ENCODE data around the gene AUNIP. TPM values are rescaled to one million over a fixed set of nuclear protein-coding genes. Genes with fewer than 3 reads are reported as not detected.

The AUNIP gene
- total RNA-seq, 1 donor from 2014 or later = 1.9 TPM

GRCh38 chr1:25906644-25907300, 47.5 kb upstream of the AUNIP start:
- no peak for DNase-seq (ENCODE audit: extremely low spot score, unreplicated experiment)
- no peaks in the 10 kb centered on the region for H3K36me3 Mint-ChIP-seq (ENCODE audit: unreplicated experiment)
- no peak overlapping the region for H3K27ac Mint-ChIP-seq (ENCODE audit: unreplicated experiment)
- no peaks in the 10 kb centered on the region for H3K9me3 Mint-ChIP-seq (ENCODE audit: unreplicated experiment)
- peak overlapping the region; percentile 85 for H3K4me3 Mint-ChIP-seq (ENCODE audit: unreplicated experiment)
- H3K4me1 Mint-ChIP-seq (ENCODE audit: unreplicated experiment) = peaks cover 23% of the 10 kb centered on the region
- TF ChIP-seq CTCF (IDR thresholded peaks at IDR 0.05) = no peak
- no peaks in the 10 kb centered on the region for H3K27me3 Mint-ChIP-seq (ENCODE audit: unreplicated experiment)

DNA sequence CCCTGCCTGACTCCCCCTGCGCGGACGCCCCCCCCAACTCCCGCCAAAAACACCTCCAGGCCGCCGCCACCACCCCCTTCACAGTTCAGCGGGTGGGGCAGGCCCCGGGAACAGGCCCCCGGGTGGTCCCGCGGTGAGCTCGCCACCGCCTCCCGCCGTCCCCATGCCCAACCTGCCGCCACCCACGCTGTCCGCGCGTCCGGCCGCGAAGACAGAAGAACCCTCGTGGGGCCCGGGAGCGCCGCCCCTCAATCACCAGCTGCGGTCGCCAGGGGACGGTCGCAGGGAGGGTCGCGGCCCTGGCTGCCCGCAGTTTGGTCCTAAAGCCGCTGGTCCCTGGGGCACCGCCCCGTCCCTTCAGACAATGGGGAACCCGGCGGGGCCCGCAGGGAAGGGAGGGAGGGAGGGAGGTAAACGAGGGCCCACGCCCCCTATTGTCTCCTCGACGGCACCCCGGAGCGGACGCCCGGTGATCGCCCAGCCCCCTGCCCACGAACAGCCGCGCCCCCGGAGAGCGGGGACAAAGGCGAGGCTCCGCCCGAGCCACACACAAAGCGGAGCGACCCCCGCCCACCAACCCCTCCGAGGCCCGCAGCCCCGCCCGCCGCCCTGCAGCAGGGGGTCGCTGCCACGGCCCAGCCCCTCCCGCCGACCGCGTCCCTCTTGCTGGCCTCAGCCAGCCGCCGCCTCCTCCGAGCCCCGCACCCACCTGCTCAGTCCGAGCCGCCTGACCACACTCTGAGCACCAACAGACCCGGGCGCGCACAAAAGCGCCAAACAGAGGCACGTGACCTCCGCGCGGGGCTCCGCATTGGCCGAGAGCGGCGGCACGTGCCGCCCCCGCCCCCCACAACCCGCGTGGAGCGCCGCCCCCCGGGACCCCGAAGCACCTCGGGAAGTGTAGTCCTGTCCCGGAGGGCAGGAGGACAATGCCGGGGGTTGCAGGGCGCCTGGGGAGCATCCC, 46.7 kb upstream of the AUNIP start, which contains the start of gene STMN1:
Gene STMN1, minus strand, starts transcription at position 740 of the 964 bp plus-strand sequence. CDS start 1,743 bp downstream, outside the sequence.
- H3K4me1 Mint-ChIP-seq (ENCODE audit: unreplicated experiment) = peaks cover 23% of the 10 kb centered on the region
- peak within 1 kb of the TSS; percentile 85 for H3K4me3 Mint-ChIP-seq (ENCODE audit: unreplicated experiment)
- peak within 1 kb of the TSS; percentile 93 for H3K27ac Mint-ChIP-seq (ENCODE audit: unreplicated experiment)
- TF ChIP-seq CTCF (IDR thresholded peaks at IDR 0.05) = no peak
- H3K27me3 Mint-ChIP-seq (ENCODE audit: unreplicated experiment) = no peaks in the 10 kb centered on the region
- peak; percentile 95 for DNase-seq (ENCODE audit: extremely low spot score, unreplicated experiment)
- H3K9me3 Mint-ChIP-seq (ENCODE audit: unreplicated experiment) = no peaks in the 10 kb centered on the region
- peaks cover 5% of the 10 kb centered on the region for H3K36me3 Mint-ChIP-seq (ENCODE audit: unreplicated experiment)

- peaks cover 27% of the 10 kb centered on the region for H3K4me1 Mint-ChIP-seq (ENCODE audit: unreplicated experiment)
- no peaks in the 10 kb centered on the region for H3K27me3 Mint-ChIP-seq (ENCODE audit: unreplicated experiment)
- peak overlapping the region; percentile 80 for H3K4me3 Mint-ChIP-seq (ENCODE audit: unreplicated experiment)
- TF ChIP-seq CTCF (IDR thresholded peaks at IDR 0.05) = peak; percentile 29
- H3K27ac Mint-ChIP-seq (ENCODE audit: unreplicated experiment) = peak overlapping the region; percentile 93
- H3K36me3 Mint-ChIP-seq (ENCODE audit: unreplicated experiment) = peaks cover 14% of the 10 kb centered on the region
- H3K9me3 Mint-ChIP-seq (ENCODE audit: unreplicated experiment) = no peaks in the 10 kb centered on the region
- peak; percentile 97 for DNase-seq (ENCODE audit: extremely low spot score, unreplicated experiment)
Measured at GRCh38 chr1:25904943-25905679, 45.9 kb upstream of the AUNIP start.

DNA sequence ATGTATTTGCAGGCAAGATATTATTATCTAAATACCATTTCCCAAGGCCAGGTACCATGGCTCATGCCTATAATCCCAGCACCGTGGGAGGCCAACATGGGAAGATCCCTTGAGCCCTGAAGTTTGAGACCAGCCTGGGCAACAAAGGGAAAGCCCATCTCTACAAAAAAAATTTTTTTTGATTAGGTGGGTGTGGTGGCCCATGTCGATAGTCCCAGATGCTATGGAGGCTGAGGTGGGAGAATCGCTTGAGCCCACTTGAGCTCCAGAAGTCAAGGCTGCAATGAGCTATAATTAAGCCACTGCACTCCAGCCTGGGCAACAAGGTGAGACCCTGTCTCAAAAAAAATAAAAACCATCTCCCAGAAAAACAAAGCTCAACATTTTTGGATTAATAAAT, 44.7 kb upstream of the AUNIP start:
- Mint-ChIP-seq H3K27ac (ENCODE audit: unreplicated experiment) (peak overlapping the region; percentile 93), H3K36me3 (ENCODE audit: unreplicated experiment) (peaks cover 20% of the 10 kb centered on the region), H3K4me3 (ENCODE audit: unreplicated experiment) (peak overlapping the region; percentile 80), H3K9me3 (ENCODE audit: unreplicated experiment) (no peaks in the 10 kb centered on the region), H3K27me3 (ENCODE audit: unreplicated experiment) (no peaks in the 10 kb centered on the region), H3K4me1 (ENCODE audit: unreplicated experiment) (peaks cover 27% of the 10 kb centered on the region)
- no peak for TF ChIP-seq CTCF (IDR thresholded peaks at IDR 0.05)
- no peak for DNase-seq (ENCODE audit: extremely low spot score, unreplicated experiment)
